NOMO-1 (cell line): ENCODE results near the gene ATE1.
"Not testable (repeated sequence)": the region's sequence is repeated elsewhere in the genome, so short reads cannot be mapped to it uniquely, and the experiment has no call there.

Experiments
- DNase-seq, 2 experiments: peaks; one replicate each; lab custom pipeline; 2025; ENCODE audit not compliant: unreplicated experiment in 2 of 2; lab: John Stamatoyannopoulos, UW

ATE1 gene

DNA sequence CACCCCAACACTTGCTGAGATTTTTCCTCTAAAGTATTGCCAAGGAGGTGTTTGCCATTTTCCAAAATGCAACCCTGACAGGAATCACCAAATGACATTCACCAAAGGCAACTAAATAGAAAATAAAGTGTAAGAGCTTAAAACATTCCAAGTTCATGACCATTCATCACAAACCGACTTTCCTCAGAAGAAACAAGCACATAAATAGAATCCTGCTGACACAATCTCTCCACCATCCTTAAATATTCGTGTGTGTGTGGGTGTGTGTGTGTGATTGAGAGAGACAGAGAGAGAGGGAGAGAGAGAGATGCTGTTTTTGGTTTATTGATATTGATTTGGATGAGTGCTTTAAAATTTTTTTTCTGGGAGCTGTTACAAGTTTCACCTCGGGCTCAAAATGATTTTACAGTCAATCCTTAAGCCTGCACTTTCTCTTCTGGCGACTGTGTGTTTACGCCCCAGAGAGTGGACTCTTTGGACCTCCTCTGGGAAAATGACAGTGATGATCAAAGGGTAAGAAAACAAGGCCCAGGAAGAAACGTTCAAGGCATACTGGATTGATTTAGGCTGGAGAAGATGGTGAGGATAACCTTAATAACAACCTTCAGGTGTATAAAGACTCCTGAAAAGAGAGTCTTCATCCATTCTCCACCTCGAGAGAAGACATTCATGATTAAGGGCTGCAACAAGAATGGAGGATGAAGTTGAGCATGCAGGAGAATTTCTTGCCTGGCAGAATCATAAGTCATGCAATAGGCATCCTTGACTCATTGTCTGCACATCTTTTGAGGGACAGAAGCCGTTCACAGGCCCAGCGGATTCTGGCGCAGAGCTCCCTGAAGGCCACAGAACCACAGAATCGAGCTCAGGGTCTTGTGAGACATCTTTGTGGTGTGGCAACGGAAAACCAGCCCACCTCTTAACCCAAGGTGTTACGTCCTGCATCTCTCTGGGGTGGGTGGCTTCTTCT, 225.2 kb downstream of the ATE1 start:
- no peak for DNase-seq

DNA sequence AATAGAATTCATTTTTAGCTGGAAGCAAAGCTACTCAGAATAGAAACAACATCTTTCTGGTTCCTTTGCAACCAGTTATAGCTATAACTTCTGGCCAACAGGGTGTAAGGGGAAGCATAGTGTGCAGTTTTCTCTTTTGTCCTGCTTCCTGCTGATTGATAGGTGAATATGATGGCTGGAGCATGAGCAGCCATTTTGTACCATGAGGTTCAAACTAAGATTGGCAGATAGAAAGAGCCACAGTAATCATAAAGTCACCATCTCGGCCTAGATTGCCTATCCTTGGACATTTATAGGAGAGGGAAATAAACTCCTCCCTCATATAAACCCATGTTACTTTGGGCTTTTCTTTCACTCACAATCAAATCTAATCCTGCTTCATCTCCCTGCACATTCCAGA, 227.4 kb downstream of the ATE1 start:
- DNase-seq, result no peak

DNA sequence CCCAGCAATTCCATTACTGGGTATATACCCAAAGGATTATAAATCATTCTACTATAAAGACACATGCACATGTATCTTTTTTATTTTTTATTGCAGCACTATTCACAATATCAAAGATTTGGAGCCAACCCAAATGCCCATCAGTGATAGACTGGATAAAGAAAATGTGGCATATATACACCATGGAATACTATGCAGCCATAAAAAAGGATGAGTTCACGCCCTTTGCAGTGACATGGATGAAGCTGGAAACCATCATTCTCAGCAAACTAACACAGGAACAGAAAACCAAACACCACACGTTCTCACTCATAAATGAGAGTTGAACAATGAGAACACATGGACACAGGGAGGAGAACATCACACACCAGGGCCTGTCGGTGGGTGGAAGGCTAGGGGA, 228.1 kb downstream of the ATE1 start:
- not testable (repeated sequence) for DNase-seq

DNA sequence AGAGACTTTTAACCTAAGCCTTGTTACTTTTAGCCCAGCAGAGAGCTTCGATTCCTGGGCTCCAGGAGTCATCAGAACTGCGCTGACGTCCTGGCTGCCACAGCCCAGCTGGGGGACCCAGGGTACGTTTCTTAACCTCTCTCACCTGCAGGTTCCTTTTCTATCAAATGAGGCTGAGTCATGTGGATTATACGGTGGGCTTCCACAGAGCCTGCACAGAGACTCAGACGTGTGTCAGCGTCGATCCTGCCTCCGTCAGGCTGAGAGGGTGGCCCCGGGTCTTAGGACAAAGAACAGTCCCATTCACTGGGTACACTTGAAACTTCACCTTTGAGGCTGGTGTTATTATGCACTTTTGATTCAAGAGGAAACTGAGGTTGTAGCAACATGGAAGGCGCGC, 228.9 kb downstream of the ATE1 start:
- no peak for DNase-seq

DNA sequence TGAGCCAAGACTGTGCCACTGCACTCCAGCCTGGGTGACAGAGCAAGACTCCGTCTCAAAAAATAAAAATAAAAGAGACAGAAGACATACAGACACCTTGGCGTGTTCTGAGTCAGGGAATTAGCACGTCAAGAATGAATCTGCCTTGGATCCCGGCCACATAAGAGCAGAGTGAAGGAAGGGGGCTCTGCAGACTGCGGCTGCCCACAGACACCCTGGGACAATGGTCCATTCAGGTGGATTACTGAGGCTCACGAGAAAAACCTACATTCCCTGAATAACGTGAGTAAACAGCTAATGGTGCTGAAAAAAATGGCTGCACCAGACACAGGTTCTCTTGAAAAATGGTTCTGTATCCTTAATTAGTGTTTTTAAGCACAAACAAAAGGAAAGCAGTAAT, 229.5 kb downstream of the ATE1 start:
- DNase-seq, result no peak

DNA sequence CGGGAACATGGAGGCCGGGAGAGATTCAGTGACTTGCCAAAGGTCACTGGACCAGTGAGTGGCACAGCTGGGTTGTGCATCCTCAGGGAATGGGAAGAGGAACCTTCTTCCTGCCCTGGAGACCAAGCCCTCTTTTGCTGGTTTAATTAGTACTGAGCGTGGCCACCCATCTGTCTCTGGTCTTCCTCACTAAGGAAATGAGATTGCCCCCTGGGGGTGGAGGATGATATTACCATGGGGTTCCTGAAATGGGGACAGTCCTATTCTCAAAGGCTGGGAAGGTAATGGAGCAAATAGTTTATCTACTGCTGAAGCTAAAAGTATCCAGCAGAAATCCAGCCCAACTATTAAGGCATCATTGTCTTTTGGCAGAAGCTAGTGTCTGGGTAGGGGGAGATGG, 231.0 kb downstream of the ATE1 start:
- DNase-seq, result no peak

DNA sequence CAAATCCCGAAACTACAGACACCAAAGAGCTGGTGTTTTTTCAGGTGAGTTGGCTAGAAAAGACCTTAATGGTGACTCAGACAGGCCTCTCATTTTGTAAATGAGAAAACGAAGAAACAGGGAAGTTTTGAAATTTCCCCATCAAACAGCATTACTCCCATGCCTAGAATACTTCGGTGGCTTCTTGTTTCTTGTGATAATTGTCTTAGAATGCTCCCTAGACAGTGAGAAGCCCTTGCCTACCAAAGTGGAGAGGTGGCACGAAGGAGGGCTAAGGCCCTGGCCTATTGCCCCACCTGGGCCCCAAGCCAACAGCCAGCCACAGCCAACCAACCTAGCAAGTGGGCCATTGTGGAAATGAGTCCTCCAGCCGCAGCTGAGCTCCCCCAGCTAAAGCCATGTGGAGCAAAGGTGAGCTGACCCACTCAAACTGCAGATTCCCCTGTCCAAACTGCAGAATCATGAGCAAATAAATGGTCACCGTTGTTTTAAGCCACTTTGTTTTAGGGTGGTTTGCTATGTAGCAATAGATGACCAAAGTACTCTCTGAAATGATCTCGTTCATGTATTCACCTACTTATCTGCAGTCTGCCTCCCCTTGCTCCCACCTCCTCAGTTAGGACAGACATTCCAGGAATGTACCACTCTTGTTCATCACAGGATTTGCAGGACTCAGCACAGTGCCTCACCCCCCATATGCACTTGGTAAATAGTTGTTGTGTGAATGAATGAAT, 231.9 kb downstream of the ATE1 start:
- DNase-seq, result no peak

DNA sequence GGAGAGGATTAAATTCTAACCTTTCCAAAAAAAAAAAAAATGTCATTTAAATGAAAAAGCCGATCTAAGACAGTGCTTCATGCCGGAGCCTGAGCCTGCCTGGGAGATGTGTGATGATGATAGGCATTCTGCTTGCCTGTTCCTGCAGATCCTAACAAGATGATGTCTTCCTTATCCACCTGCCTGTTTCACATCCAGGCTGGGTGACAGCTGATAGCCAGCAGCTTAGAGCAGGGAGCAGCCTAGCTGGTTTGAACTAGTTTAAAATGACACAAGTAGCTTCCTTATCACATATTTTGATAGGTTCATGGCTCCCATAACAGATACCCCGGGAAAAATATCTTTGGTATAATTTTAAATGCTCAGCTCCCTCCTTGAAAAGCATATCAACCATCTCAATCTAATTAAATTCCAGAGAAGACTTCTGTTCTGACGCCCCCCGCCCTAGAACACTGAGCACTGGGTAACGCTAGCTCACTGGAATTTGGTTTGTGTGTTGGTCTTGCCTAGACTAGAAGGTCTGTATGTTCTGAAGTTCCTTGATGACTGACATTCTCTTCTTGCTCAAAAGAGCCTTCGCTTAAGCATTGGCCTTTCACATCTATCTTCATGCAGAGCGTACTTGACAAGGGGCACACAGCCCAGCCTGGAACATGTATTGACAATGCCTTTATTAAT, 232.7 kb downstream of the ATE1 start:
- DNase-seq, result no peak

DNA sequence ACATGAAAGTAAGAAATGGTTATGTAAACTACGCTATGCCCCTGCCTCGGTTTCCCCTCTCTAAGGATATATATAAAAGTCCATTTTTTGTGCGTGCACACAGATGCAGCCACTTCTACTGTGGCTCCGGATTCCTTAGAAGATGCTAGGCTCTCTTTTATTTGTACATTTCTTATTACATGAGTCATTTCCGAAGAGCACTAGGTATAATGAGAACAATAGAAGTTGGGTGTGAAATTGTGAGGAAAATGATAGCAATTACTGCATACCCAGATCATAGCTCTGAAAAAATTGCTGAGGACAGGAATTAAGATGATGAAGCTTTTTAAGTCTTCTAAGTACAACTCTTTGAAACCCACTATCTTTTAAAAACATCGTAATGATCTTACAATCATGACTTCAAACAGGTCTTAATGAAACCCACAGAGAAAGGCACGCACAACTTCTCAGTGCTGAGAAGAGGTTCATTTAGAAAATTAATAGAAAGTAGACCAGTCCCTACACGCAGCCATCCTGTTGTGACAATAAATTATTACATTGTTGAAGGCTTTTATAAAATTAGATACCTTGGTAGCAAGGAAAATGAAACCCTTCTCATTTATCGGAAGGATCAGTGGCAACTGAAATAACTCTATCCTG, 233.4 kb downstream of the ATE1 start:
- no peak for DNase-seq

DNA sequence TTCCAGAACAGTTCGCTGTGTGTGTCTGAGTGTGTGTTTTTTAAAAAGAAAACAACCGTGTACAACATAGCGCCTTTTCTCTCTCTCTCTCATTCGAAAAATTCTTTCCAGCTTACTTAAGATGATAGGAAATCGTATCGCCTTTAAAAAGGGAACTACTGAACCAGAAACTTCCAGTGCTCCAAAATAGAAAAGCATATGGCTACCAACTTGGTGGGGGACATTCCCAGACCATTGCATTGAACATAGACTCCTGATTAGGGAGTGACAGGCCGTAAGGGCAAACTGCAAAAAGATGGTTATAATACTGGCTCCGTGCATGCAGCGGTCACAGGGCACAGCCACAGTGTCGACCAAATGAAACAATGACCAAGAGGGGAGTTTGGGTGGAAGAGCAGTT, 235.2 kb downstream of the ATE1 start:
- no peak for DNase-seq

DNA sequence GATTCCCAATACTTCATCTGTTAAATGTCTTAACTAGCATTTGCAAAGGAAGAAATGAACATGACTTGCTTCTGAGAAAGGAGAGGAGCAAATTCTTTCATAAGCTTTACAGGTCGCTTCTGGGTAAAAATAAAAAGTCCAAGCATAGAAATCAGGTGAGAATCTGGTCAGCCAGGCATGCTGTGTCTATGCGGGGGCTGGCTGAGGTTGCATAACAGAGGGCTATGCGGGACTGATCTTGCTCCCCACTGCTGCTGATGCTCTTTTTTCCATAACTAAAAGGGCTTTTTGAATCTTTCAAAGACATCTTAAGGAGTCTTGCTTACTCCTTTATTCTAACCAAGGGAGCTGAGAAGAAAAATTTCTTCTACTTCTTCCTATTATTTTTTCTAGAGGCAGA, 236.9 kb downstream of the ATE1 start:
- no peak for DNase-seq
